Hepatocyte (in vitro differentiated cells): Measurements from ENCODE around the gene FGB.
A peak's percentile ranks its signal among the peaks of the same experiment; 100 is the strongest.

Experiments used
- CTCF ChIP-seq: fragments of 200-600 bp; sonication (generic); IDR thresholded peaks from 2 replicates; pipeline ENCODE4 v1.5.1; 2016; ENCODE audit warnings: antibody characterized with exemption, mild to moderate bottlenecking; ENCODE audit not compliant: poor library complexity
- EZH2 ChIP-seq: fragments of 200-600 bp; sonication (generic); IDR thresholded peaks from 2 replicates; pipeline ENCODE4 v1.6.1; 2016; ENCODE audit warnings: antibody characterized with exemption, mild to moderate bottlenecking, borderline replicate concordance
- EZH2phosphoT487 ChIP-seq: fragments of 200-600 bp; sonication (generic); IDR thresholded peaks from one replicate; pipeline ENCODE4 v1.6.1; 2018; ENCODE audit warnings: antibody characterized with exemption, mild to moderate bottlenecking, low read depth, moderate library complexity; ENCODE audit not compliant: unreplicated experiment, severe bottlenecking

GRCh38 chr4:154617820-154618317 lies 55.1 kb downstream of the FGB start:
- no peak for TF ChIP-seq CTCF
- peak; percentile 99 for TF ChIP-seq EZH2phosphoT487
- no peak for TF ChIP-seq EZH2
